ENCODE data around the gene POU2AF2. TPM values are rescaled to one million over a fixed set of nuclear protein-coding genes. Genes with fewer than 3 reads are reported as not detected.
"Not testable (repeated sequence)": the region's sequence is repeated elsewhere in the genome, so short reads cannot be mapped to it uniquely, and the experiment has no call there.

The POU2AF2 gene
- total RNA-seq, 2 donors from 2014 or later, result 1.3 to 2.2 TPM

DNA sequence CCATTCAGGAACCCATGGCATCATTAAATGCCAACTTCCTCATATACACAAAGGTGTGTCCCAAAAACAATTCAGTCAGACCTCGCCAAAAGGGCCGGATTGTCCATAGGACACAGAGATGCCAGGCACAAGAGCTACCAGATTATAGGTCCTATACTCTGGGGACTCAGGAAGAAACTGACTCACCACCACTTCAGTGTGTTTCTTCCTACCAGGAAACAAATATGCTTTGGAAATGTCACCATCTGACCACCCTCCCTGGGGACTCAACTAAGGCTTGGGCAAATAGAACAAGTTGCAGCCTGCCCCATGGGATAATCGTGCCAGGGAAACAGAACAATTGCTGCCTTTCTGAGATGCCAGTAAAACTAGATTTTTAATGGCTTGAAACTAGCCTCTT lies 64.6 kb downstream of the POU2AF2 start:
- Histone ChIP-seq H3K9ac (ENCODE audit: low read depth in 2 of 2, low read length in 2 of 2) (no peak overlapping the region), H3K9me3 (no peaks in the 10 kb centered on the region), H3K4me3 (no peak overlapping the region), H3K36me3 (no peaks in the 10 kb centered on the region), H3K27me3 (no peaks in the 10 kb centered on the region), H3K4me1 (no peaks in the 10 kb centered on the region), H3K27ac (no peak overlapping the region)
- intact Hi-C loops (cut with DNase I), result no loop called here
- peak; percentile 50 for DNase-seq
- TF ChIP-seq, protein P1, sequence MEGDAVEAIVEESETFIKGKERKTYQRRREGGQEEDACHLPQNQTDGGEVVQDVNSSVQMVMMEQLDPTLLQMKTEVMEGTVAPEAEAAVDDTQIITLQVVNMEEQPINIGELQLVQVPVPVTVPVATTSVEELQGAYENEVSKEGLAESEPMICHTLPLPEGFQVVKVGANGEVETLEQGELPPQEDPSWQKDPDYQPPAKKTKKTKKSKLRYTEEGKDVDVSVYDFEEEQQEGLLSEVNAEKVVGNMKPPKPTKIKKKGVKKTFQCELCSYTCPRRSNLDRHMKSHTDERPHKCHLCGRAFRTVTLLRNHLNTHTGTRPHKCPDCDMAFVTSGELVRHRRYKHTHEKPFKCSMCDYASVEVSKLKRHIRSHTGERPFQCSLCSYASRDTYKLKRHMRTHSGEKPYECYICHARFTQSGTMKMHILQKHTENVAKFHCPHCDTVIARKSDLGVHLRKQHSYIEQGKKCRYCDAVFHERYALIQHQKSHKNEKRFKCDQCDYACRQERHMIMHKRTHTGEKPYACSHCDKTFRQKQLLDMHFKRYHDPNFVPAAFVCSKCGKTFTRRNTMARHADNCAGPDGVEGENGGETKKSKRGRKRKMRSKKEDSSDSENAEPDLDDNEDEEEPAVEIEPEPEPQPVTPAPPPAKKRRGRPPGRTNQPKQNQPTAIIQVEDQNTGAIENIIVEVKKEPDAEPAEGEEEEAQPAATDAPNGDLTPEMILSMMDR (IDR thresholded peaks at IDR 0.05), result no peak

DNA sequence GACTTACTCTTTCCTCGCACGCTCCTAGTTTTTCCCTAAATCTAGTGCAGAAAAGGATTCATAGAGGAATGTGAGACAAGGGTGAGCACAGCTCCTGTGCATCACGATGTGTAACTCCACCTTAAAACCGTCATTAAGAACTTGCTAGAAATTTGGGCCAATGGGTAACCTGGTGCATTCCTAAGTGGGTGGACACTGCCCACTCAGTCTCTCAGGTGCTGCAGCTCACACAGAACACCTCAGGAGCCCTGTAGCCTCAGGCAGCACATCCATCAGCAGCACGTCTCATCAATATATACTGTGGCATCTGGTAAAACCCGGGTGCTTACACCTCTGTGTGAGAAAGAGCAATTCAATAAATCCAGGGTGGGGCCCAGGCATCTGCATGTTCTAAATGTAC lies 65.2 kb downstream of the POU2AF2 start:
- intact Hi-C loops (cut with DNase I), result no loop called here
- Histone ChIP-seq H3K27ac (no peak overlapping the region), H3K4me3 (no peak overlapping the region), H3K27me3 (no peaks in the 10 kb centered on the region), H3K9ac (ENCODE audit: low read depth in 2 of 2, low read length in 2 of 2) (no peak overlapping the region), H3K9me3 (no peaks in the 10 kb centered on the region), H3K4me1 (no peaks in the 10 kb centered on the region), H3K36me3 (no peaks in the 10 kb centered on the region)
- DNase-seq, result no peak
- TF ChIP-seq, protein P1 (IDR thresholded peaks at IDR 0.05), result no peak

DNA sequence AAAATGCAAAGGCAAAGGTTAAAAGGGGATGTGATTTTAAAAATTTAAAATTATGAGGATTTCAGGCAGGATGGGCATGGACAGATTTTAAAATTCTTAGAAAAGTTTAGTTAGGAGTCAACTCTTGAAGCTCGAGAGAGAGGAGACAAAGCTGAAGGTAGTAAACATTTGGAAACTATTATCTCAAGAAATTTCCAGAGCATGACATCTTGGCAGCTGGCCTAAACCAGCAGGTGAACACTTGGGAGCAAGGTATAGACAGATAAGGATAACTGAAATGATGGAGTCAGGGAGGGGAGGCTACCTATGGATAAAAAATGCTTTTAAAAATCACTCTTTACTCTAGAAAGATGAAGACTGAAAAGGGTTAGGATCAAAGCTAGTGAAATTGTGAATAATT lies 66.6 kb downstream of the POU2AF2 start:
- Histone ChIP-seq H3K27ac (no peak overlapping the region), H3K36me3 (no peaks in the 10 kb centered on the region), H3K4me3 (no peak overlapping the region), H3K4me1 (no peaks in the 10 kb centered on the region), H3K9me3 (no peaks in the 10 kb centered on the region), H3K9ac (ENCODE audit: low read depth in 2 of 2, low read length in 2 of 2) (no peak overlapping the region), H3K27me3 (no peaks in the 10 kb centered on the region)
- peak; percentile 71 for DNase-seq
- TF ChIP-seq, protein P1 (IDR thresholded peaks at IDR 0.05), result no peak
- intact Hi-C loops (cut with DNase I), result no loop called here

DNA sequence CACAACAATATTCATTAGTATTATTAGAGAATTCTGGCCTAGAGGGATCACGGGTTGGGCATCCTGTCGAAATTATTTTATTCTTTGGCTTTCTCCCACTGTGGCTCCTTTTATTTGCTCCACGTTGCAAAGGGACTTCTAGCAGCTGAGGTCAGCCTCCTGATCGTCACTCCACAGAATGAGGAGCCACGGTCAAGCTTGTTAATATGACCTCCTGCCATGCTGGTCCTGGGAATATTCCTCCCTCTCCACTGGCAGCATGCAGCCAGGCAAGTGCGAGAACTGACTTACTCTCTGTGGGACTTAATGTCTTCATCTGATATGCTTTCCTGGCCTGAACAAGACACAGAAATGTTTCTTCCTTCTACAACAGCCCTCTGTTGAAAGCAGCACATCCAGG lies 73.8 kb downstream of the POU2AF2 start:
- no peaks in the 10 kb centered on the region for H3K4me1 ChIP-seq
- no peak overlapping the region for H3K27ac ChIP-seq
- no peak overlapping the region for H3K9ac ChIP-seq (ENCODE audit: low read depth in 2 of 2, low read length in 2 of 2)
- H3K4me3 ChIP-seq, result no peak overlapping the region
- H3K9me3 ChIP-seq, result no peaks in the 10 kb centered on the region
- TF ChIP-seq, protein P1 (IDR thresholded peaks at IDR 0.05), result no peak
- intact Hi-C loops (cut with DNase I), result no loop called here
- no peaks in the 10 kb centered on the region for H3K27me3 ChIP-seq
- no peaks in the 10 kb centered on the region for H3K36me3 ChIP-seq
- DNase-seq, result no peak

DNA sequence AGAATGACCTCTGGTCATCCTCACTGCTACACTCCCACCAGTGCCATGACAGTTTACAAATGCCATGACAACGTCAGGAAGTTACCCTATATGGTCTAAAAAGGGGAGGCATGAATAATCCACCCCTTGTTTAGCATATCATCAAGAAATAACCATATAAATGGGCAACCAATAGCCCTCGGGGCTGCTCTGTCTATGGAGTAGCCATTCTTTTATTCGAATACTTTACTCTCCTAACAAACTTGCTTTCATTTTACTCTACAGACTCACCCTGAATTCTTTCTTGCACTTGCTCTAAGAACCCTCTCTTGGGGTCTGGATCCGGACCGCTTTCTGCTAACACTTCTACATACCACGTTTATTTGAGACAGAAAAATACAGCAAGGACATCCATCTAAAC lies 74.7 kb downstream of the POU2AF2 start:
- not testable (repeated sequence) for DNase-seq

DNA sequence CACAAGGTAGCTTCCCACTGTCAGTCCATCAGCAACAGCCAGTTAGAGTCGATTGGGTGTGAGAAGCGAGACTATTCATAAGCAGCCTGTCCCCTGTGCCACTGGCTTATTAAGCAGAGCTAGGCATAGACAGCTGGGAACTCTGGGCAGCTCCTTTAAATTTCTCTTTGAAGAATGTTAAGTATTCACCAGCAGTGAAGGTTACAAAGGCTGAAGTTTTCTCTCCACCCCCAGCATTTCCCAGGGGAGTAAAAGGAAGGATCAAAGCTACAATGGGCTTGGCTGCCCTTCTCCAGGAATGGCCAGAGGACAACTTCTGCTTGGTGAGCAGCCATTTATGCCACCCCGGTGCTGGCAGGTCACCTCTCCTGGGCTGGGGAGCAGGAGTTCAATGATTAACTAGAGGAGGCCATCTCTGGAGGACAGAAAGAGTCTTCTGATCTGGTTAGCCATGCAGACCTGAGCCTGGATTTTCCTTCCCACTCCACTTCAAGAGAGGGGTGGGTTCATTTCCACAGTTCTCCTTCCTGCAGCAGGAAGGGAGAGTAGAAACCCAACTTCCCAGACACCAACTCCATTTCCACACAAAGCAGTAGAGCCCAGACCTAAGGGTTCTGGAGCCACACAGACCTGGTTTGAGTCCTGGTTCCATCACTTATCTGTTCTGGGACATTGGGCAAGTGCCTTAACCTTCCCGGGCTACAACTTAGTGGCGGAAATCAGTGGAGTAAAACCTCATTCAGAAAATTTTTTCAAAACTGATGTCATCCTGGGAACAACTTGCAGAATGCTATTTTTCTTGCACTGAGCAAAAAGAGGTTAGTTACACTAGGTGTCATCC lies 75.4 kb downstream of the POU2AF2 start:
- H3K9ac ChIP-seq (ENCODE audit: low read depth in 2 of 2, low read length in 2 of 2), result no peak overlapping the region
- no peak overlapping the region for H3K27ac ChIP-seq
- intact Hi-C loops (cut with DNase I), result no loop called here
- no peaks in the 10 kb centered on the region for H3K27me3 ChIP-seq
- no peak overlapping the region for H3K4me3 ChIP-seq
- H3K4me1 ChIP-seq, result no peaks in the 10 kb centered on the region
- no peak for DNase-seq
- H3K36me3 ChIP-seq, result no peaks in the 10 kb centered on the region
- H3K9me3 ChIP-seq, result no peaks in the 10 kb centered on the region
- TF ChIP-seq, protein P1 (IDR thresholded peaks at IDR 0.05), result no peak

More for the DNA sequence above, 74.7 kb downstream of the POU2AF2 start:
- H3K27ac ChIP-seq; H3K27me3 ChIP-seq; H3K36me3 ChIP-seq; H3K9ac ChIP-seq (ENCODE audit: low read depth in 2 of 2, low read length in 2 of 2); H3K9me3 ChIP-seq; H3K4me1 ChIP-seq; H3K4me3 ChIP-seq; intact Hi-C loops (cut with DNase I): not testable (repeated sequence)
